H9 (cell line): ENCODE results near the gene ANO10. TPM values are rescaled to one million over a fixed set of nuclear protein-coding genes. Genes with fewer than 3 reads are reported as not detected.

ENCODE experiments used
- DNase-seq: peaks from one replicate; pipeline ENCODE4 v3.0.0-alpha.2; 2017
- H2AFZ ChIP-seq: one replicate; pipeline ENCODE4 v1.6.1; 2013; ENCODE audit warnings: mild to moderate bottlenecking, low read length, control low read depth, moderate library complexity
- H2AK5ac ChIP-seq: 2 replicates; pipeline ENCODE4 v1.6.1; 2013; ENCODE audit warnings: low read length, control low read depth, mixed read lengths; ENCODE audit not compliant: insufficient read length
- H2BK120ac ChIP-seq: one replicate; pipeline ENCODE4 v1.6.1; 2013; ENCODE audit warnings: low read depth, mild to moderate bottlenecking, low read length, control low read depth, inconsistent platforms; ENCODE audit not compliant: poor library complexity, severe bottlenecking
- H2BK12ac ChIP-seq: 2 replicates; pipeline ENCODE4 v1.6.1; 2013; ENCODE audit warnings: low read length, control low read depth, mixed read lengths, low read depth; ENCODE audit not compliant: insufficient read length
- H2BK15ac ChIP-seq: 2 replicates; pipeline ENCODE4 v1.6.1; 2013; ENCODE audit warnings: low read depth, low read length, control low read depth
- H2BK20ac ChIP-seq: one replicate; pipeline ENCODE4 v1.6.1; 2013; ENCODE audit warnings: low read depth, mild to moderate bottlenecking, low read length, control low read depth, inconsistent platforms; ENCODE audit not compliant: poor library complexity, severe bottlenecking
- H2BK5ac ChIP-seq: 2 replicates; pipeline ENCODE4 v1.6.1; 2013; ENCODE audit warnings: low read length, control low read depth, mixed read lengths; ENCODE audit not compliant: insufficient read length
- H3K14ac ChIP-seq: 2 replicates; pipeline ENCODE4 v1.6.1; 2013; ENCODE audit warnings: low read length, control low read depth; ENCODE audit not compliant: insufficient read depth
- H3K18ac ChIP-seq: 2 replicates; pipeline ENCODE4 v1.6.1; 2013; ENCODE audit warnings: low read depth, mild to moderate bottlenecking, mixed read lengths, low read length, control low read depth; ENCODE audit not compliant: insufficient read length
- H3K23ac ChIP-seq: 2 replicates; pipeline ENCODE4 v1.6.1; 2013; ENCODE audit warnings: low read length, control low read depth, mixed read lengths, low read depth; ENCODE audit not compliant: insufficient read length
- H3K23me2 ChIP-seq: 2 replicates; pipeline ENCODE4 v1.6.1; 2013; ENCODE audit warnings: low read depth, mild to moderate bottlenecking, mixed read lengths, low read length, control low read depth; ENCODE audit not compliant: insufficient read length, poor library complexity, severe bottlenecking
- H3K27ac ChIP-seq: 2 replicates; pipeline ENCODE4 v1.5.1; 2013; ENCODE audit warnings: low read length, control low read depth, mixed read lengths, low read depth; ENCODE audit not compliant: insufficient read length
- H3K27me3 ChIP-seq: 2 replicates; pipeline ENCODE4 v1.6.1; 2013; ENCODE audit warnings: low read length, control low read depth, inconsistent platforms; ENCODE audit not compliant: insufficient read depth
- H3K4ac ChIP-seq: 2 replicates; pipeline ENCODE4 v1.6.1; 2013; ENCODE audit warnings: low read depth, mild to moderate bottlenecking, control low read depth, inconsistent platforms, low read length, moderate library complexity
- H3K4me1 ChIP-seq: 2 replicates; pipeline ENCODE4 v1.6.1; 2013; ENCODE audit warnings: low read length, control low read depth, inconsistent platforms; ENCODE audit not compliant: insufficient read depth
- H3K4me2 ChIP-seq: 2 replicates; pipeline ENCODE4 v1.6.1; 2013; ENCODE audit warnings: low read length, control low read depth, mixed read lengths; ENCODE audit not compliant: insufficient read length, insufficient read depth
- H3K56ac ChIP-seq: 2 replicates; pipeline ENCODE4 v1.6.1; 2013; ENCODE audit warnings: low read depth, mild to moderate bottlenecking, mixed read lengths, low read length, control low read depth; ENCODE audit not compliant: insufficient read length
- H3K79me1 ChIP-seq: 2 replicates; pipeline ENCODE4 v1.6.1; 2013; ENCODE audit warnings: low read depth, mild to moderate bottlenecking, moderate library complexity, low read length, control low read depth, inconsistent platforms; ENCODE audit not compliant: insufficient read depth, poor library complexity, severe bottlenecking
- H3K79me2 ChIP-seq: 2 replicates; pipeline ENCODE4 v1.6.1; 2013; ENCODE audit warnings: low read length, control low read depth, inconsistent platforms; ENCODE audit not compliant: insufficient read depth
- H3K9ac ChIP-seq: 2 replicates; pipeline ENCODE4 v1.6.1; 2013; ENCODE audit warnings: low read length, control low read depth, mixed read lengths; ENCODE audit not compliant: insufficient read length; ENCODE audit errors: extremely low read depth
- H3K9me3 ChIP-seq: one replicate; pipeline ENCODE4 v1.6.1; 2013; ENCODE audit warnings: low read depth, low read length, inconsistent platforms; ENCODE audit not compliant: control insufficient read depth
- H3T11ph ChIP-seq: one replicate; pipeline ENCODE4 v1.6.1; 2013; ENCODE audit warnings: mild to moderate bottlenecking, low read length, control low read depth, inconsistent platforms
- H4K20me1 ChIP-seq: one replicate; pipeline ENCODE4 v1.6.1; 2013; ENCODE audit not compliant: control insufficient read depth, insufficient read length, insufficient read depth
- H4K5ac ChIP-seq: 2 replicates; pipeline ENCODE4 v1.6.1; 2013; ENCODE audit warnings: low read depth, mild to moderate bottlenecking, mixed read lengths, low read length, control low read depth; ENCODE audit not compliant: insufficient read length
- H4K8ac ChIP-seq: replicated peaks from 2 replicates; pipeline ENCODE4 v1.6.1; 2013; ENCODE audit warnings: low read length, control low read depth, mixed read lengths, low read depth; ENCODE audit not compliant: insufficient read length
- H4K91ac ChIP-seq: 2 replicates; pipeline ENCODE4 v1.6.1; 2013; ENCODE audit warnings: low read depth, mild to moderate bottlenecking, moderate library complexity, mixed read lengths, low read length, control low read depth; ENCODE audit not compliant: insufficient read length
- H3K27ac Mint-ChIP-seq, 3 experiments: 2 replicates in 2 of 3; 3 replicates in 1 of 3; pipeline ENCODE4 v1.8.0; 2020 to 2021; ENCODE audit warnings: mixed read lengths in 3 of 3, mild to moderate bottlenecking in 1 of 3, moderate library complexity in 1 of 3
- H3K27me3 Mint-ChIP-seq: 2 replicates; pipeline ENCODE4 v1.8.0; 2021; ENCODE audit warnings: low read depth, mild to moderate bottlenecking, moderate library complexity, mixed read lengths
- H3K36me3 Mint-ChIP-seq, 3 experiments: 2 replicates in 2 of 3; 3 replicates in 1 of 3; pipeline ENCODE4 v1.8.0; 2020 to 2021; ENCODE audit warnings: low read depth in 3 of 3, mixed read lengths in 3 of 3; ENCODE audit not compliant: insufficient read depth in 1 of 3
- H3K4me1 Mint-ChIP-seq, 2 experiments: 2 replicates each; pipeline ENCODE4 v1.8.0; 2020; ENCODE audit warnings: mixed read lengths in 2 of 2
- H3K4me3 Mint-ChIP-seq, 2 experiments: 2 replicates in 1 of 2; 3 replicates in 1 of 2; pipeline ENCODE4 v1.8.0; 2020 to 2021; ENCODE audit warnings: mild to moderate bottlenecking in 2 of 2, mixed read lengths in 2 of 2, moderate library complexity in 1 of 2
- H3K9me3 Mint-ChIP-seq, 2 experiments: 2 replicates in 1 of 2; 3 replicates in 1 of 2; pipeline ENCODE4 v1.8.0; 2020; ENCODE audit warnings: mild to moderate bottlenecking in 2 of 2, mixed read lengths in 2 of 2, moderate library complexity in 1 of 2
- WGBS: extraction: QIAGEN DNeasy Blood & Tissue Kit; methylation state at CpG from one replicate; pipeline ENCODE4 v1.1.7; 2013; ENCODE audit warnings: missing lambda C conversion rate, low lambda C conversion rate, mixed read lengths; ENCODE audit not compliant: insufficient read length; ENCODE audit errors: extremely low coverage; 5-methylcytosine and 5-hydroxymethylcytosine counted together
- total RNA-seq: library from RNA; stranded (reverse); gene quantifications from 2 replicates; pipeline ENCODE4 v1.2.1, GENCODE V29; 2021
- TF ChIP-seq, protein P1 (sequence below): fragments of 200-600 bp; sonication (generic); conservative IDR thresholded peaks from 3 replicates; pipeline ENCODE4 v1.8.0; 2021; ENCODE audit warnings: antibody characterized with exemption, mild to moderate bottlenecking

ANO10 gene
- total RNA-seq, 1 experiment from 2014 or later = 38.7 TPM

DNA sequence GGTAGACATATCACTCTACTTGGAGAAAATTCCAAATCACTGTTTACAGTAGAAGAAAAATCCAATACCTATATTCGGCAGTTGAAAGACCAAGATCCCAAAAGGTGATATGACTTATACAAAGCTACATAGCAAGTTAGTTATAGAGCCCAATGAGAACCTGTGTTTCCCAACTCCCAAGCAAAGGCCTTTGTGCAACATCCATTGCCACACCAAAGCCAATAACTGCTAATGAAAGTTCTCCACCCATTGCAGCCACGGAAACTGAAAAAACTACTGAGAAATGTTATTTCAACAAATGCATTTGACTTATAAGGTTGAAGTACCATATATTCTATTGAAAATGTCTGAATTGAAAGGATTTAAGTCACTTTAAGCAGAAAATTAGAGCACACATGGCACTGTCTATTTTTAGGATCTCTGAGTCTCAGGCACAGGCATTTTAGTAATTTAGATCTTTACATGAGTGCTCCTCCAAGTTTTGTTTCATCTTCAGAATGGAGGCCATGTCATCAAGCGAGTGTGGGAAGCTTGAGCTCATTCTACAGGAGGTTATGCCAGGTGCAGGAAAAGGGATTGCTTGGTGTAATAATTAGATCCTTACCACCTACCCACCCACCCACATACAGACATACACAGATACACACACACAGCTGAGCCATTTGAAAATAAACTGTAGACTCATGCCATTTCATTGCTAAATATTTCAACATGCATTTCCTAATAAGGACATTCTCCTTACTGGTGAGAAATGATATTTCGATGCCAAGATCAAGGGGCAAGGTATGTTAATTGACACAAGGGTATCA is 19.7 kb upstream of the ANO10 start:
- Mint-ChIP-seq H3K36me3 (no peaks in the 10 kb centered on the region; a peak in 1 of 7 replicates), H3K4me3 (no peak overlapping the region), H3K27ac (no peak overlapping the region), H3K27me3 (no peaks in the 10 kb centered on the region), H3K4me1 (peaks cover 10 to 15% of the 10 kb centered on the region in 2 experiments), H3K9me3 (no peaks in the 10 kb centered on the region)
- Histone ChIP-seq H3K14ac (no peak overlapping the region), H3K9me3 (no peaks in the 10 kb centered on the region), H3T11ph (no peak overlapping the region), H3K27me3 (no peaks in the 10 kb centered on the region), H3K4ac (no peak overlapping the region), H4K8ac (no peak overlapping the region), H2AFZ (no peak overlapping the region), H2BK120ac (no peak overlapping the region), H3K27ac (no peak overlapping the region), H3K23ac (no peak overlapping the region), H2BK5ac (no peak overlapping the region), H2AK5ac (no peak overlapping the region), H3K56ac (no peak overlapping the region), H3K79me1 (no peaks in the 10 kb centered on the region), H2BK12ac (no peak overlapping the region), H3K23me2 (no peaks in the 10 kb centered on the region), H4K91ac (no peak overlapping the region), H3K9ac (no peak overlapping the region), H4K5ac (no peak overlapping the region), H3K79me2 (no peaks in the 10 kb centered on the region), H3K4me1 (no peaks in the 10 kb centered on the region; the same call in 1 of the 2 replicates), H2BK15ac (no peak overlapping the region), H2BK20ac (no peak overlapping the region), H4K20me1 (no peaks in the 10 kb centered on the region), H3K18ac (no peak overlapping the region), H3K4me2 (no peak overlapping the region)
- DNase-seq = no peak
- TF ChIP-seq, protein P1, sequence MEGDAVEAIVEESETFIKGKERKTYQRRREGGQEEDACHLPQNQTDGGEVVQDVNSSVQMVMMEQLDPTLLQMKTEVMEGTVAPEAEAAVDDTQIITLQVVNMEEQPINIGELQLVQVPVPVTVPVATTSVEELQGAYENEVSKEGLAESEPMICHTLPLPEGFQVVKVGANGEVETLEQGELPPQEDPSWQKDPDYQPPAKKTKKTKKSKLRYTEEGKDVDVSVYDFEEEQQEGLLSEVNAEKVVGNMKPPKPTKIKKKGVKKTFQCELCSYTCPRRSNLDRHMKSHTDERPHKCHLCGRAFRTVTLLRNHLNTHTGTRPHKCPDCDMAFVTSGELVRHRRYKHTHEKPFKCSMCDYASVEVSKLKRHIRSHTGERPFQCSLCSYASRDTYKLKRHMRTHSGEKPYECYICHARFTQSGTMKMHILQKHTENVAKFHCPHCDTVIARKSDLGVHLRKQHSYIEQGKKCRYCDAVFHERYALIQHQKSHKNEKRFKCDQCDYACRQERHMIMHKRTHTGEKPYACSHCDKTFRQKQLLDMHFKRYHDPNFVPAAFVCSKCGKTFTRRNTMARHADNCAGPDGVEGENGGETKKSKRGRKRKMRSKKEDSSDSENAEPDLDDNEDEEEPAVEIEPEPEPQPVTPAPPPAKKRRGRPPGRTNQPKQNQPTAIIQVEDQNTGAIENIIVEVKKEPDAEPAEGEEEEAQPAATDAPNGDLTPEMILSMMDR = no peak
- no CpG with 5 or more reads among the region's 4 CpGs for WGBS
